Spinal cord (tissue), 10 donors: ENCODE results near the gene KDM3B. TPM values are rescaled to one million over a fixed set of nuclear protein-coding genes. Genes with fewer than 3 reads are reported as not detected.
A peak's percentile ranks its signal among the peaks of the same experiment; 100 is the strongest.

Experiments
- DNase-seq, 6 donors: peaks; one replicate each; pipeline versions ENCODE4 v3.0.0 to v3.0.0-alpha.2; 2013 to 2015; ENCODE audit warnings: low spot score in 6 of 6, low read depth in 4 of 6
- H3K27ac ChIP-seq: one replicate; pipeline ENCODE4 v1.5.1; 2013; ENCODE audit warnings: low read depth, low read length, control low read depth
- H3K27me3 ChIP-seq: one replicate; pipeline ENCODE4 v1.6.1; 2013; ENCODE audit warnings: low read length; ENCODE audit not compliant: control insufficient read depth, insufficient read depth
- H3K36me3 ChIP-seq: one replicate; pipeline ENCODE4 v1.6.1; 2013; ENCODE audit warnings: low read length; ENCODE audit not compliant: control insufficient read depth, insufficient read depth
- H3K4me1 ChIP-seq: one replicate; pipeline ENCODE4 v1.6.1; 2013; ENCODE audit warnings: low read length; ENCODE audit not compliant: control insufficient read depth, insufficient read depth
- H3K4me3 ChIP-seq: one replicate; pipeline ENCODE4 v1.5.1; 2013; ENCODE audit warnings: low read depth, low read length, control low read depth
- H3K9me3 ChIP-seq: one replicate; pipeline ENCODE4 v1.6.1; 2013; ENCODE audit warnings: low read length; ENCODE audit not compliant: control insufficient read depth, insufficient read depth
- WGBS: methylation state at CpG from one replicate; pipeline ENCODE4 v1.1.5; 2013; ENCODE audit warnings: missing lambda C conversion rate; ENCODE audit not compliant: insufficient coverage; 5-methylcytosine and 5-hydroxymethylcytosine counted together
- polyA plus RNA-seq, 2 donors: library from polyadenylated mRNA; unstranded; fragments of 120-200 nt; gene quantifications; one replicate each; pipeline ENCODE4 v1.2.1, GENCODE V29; 2013; ENCODE audit not compliant: insufficient read length in 2 of 2
- total RNA-seq, 2 donors: library from RNA; depleted of rRNA in 1 of 2; stranded (reverse); fragments of 120-200 nt in 1 of 2; fragments of >200 nt in 1 of 2; gene quantifications; one replicate each; pipeline versions ENCODE4 v1.2.3 to v1.2.4, GENCODE V29; 2013 to 2014
- donor health status: healthy.

Gene KDM3B
- total and polyA plus RNA-seq, 4 donors: 62.2 to 77.8 (median 75.0) TPM

- H3K4me3 ChIP-seq: no peak overlapping the region
- H3K9me3 ChIP-seq: no peaks in the 10 kb centered on the region
- H3K27ac ChIP-seq: no peak overlapping the region
- no peak for DNase-seq
- no peaks in the 10 kb centered on the region for H3K27me3 ChIP-seq
- no peaks in the 10 kb centered on the region for H3K4me1 ChIP-seq
- 96% methylated on average over 23 of the region's 32 CpGs for WGBS
- peaks cover 69% of the 10 kb centered on the region for H3K36me3 ChIP-seq
Measured at GRCh38 chr5:138344887-138345622, 7.4 kb upstream of the KDM3B start.

- no peak overlapping the region for H3K4me3 ChIP-seq
- H3K4me1 ChIP-seq: no peaks in the 10 kb centered on the region
- H3K27ac ChIP-seq: no peak overlapping the region
- WGBS: 95% methylated on average over 14 of the region's 14 CpGs
- no peak for DNase-seq
- H3K27me3 ChIP-seq: no peaks in the 10 kb centered on the region
- no peaks in the 10 kb centered on the region for H3K9me3 ChIP-seq
- H3K36me3 ChIP-seq: peaks cover 58% of the 10 kb centered on the region
Measured at GRCh38 chr5:138346889-138347288, 5.6 kb upstream of the KDM3B start.

- H3K27me3 ChIP-seq: no peaks in the 10 kb centered on the region
- no peak overlapping the region for H3K4me3 ChIP-seq
- no peak for DNase-seq
- no peak overlapping the region for H3K27ac ChIP-seq
- no peaks in the 10 kb centered on the region for H3K4me1 ChIP-seq
- H3K36me3 ChIP-seq: peaks cover 42% of the 10 kb centered on the region
- H3K9me3 ChIP-seq: peaks cover 4% of the 10 kb centered on the region
- no CpG with 5 or more reads among the region's 1 CpG for WGBS
Measured at GRCh38 chr5:138349852-138350562, 2.5 kb upstream of the KDM3B start.

GRCh38 chr5:138350563-138350890, 2.0 kb upstream of the KDM3B start:
- Histone ChIP-seq H3K27me3 (no peaks in the 10 kb centered on the region), H3K4me1 (no peaks in the 10 kb centered on the region), H3K9me3 (peaks cover 4% of the 10 kb centered on the region), H3K27ac (no peak overlapping the region), H3K36me3 (peaks cover 37% of the 10 kb centered on the region), H3K4me3 (no peak overlapping the region)
- DNase-seq: no peak

- no peak overlapping the region for H3K4me3 ChIP-seq
- no peaks in the 10 kb centered on the region for H3K4me1 ChIP-seq
- WGBS: no CpG with 5 or more reads among the region's 1 CpG
- no peak for DNase-seq
- H3K9me3 ChIP-seq: peaks cover 4% of the 10 kb centered on the region
- no peaks in the 10 kb centered on the region for H3K27me3 ChIP-seq
- H3K27ac ChIP-seq: no peak overlapping the region
- peaks cover 33% of the 10 kb centered on the region for H3K36me3 ChIP-seq
Measured at GRCh38 chr5:138351056-138351455, 1.4 kb upstream of the KDM3B start.

- no peaks in the 10 kb centered on the region for H3K4me1 ChIP-seq
- H3K27ac ChIP-seq: no peak overlapping the region
- H3K36me3 ChIP-seq: peaks cover 28% of the 10 kb centered on the region
- no peak for DNase-seq
- H3K9me3 ChIP-seq: peaks cover 4% of the 10 kb centered on the region
- H3K4me3 ChIP-seq: no peak overlapping the region
- H3K27me3 ChIP-seq: no peaks in the 10 kb centered on the region
Measured at GRCh38 chr5:138351517-138351916, 968 bp upstream of the KDM3B start.

GRCh38 chr5:138352722-138353559, 456 bp downstream of the KDM3B start:
- no peaks in the 10 kb centered on the region for H3K27me3 ChIP-seq
- under 1% methylated on average over 86 of the region's 88 CpGs for WGBS
- H3K27ac ChIP-seq: peak overlapping the region; percentile 95
- peaks cover 4% of the 10 kb centered on the region for H3K9me3 ChIP-seq
- no peaks in the 10 kb centered on the region for H3K4me1 ChIP-seq
- peak in 3 of 6 donors; percentile 68 to 85 (median 80) for DNase-seq
- H3K36me3 ChIP-seq: peaks cover 14% of the 10 kb centered on the region
- peak overlapping the region; percentile 89 for H3K4me3 ChIP-seq

- H3K27me3 ChIP-seq: no peaks in the 10 kb centered on the region
- H3K4me1 ChIP-seq: no peaks in the 10 kb centered on the region
- H3K9me3 ChIP-seq: peaks cover 4% of the 10 kb centered on the region
- peaks cover 10% of the 10 kb centered on the region for H3K36me3 ChIP-seq
- H3K27ac ChIP-seq: peak overlapping the region; percentile 95
- DNase-seq: peak in 1 of 6 donors; percentile 74
- H3K4me3 ChIP-seq: peak overlapping the region; percentile 89
- WGBS: 0% methylated on average over 6 of the region's 11 CpGs
Measured at GRCh38 chr5:138353560-138354080, 1.1 kb downstream of the KDM3B start.

- DNase-seq: no peak
- peak overlapping the region; percentile 95 for H3K27ac ChIP-seq
- peaks cover 4% of the 10 kb centered on the region for H3K36me3 ChIP-seq
- 0% methylated on average over 4 of the region's 5 CpGs for WGBS
- H3K9me3 ChIP-seq: peaks cover 4% of the 10 kb centered on the region
- no peaks in the 10 kb centered on the region for H3K27me3 ChIP-seq
- H3K4me3 ChIP-seq: peak overlapping the region; percentile 89
- no peaks in the 10 kb centered on the region for H3K4me1 ChIP-seq
Measured at GRCh38 chr5:138354387-138354786, 1.9 kb downstream of the KDM3B start.
